SU-DHL-6 (cell line): ENCODE data around the gene NXN.
"Not testable (repeated sequence)": the region's sequence is repeated elsewhere in the genome, so short reads cannot be mapped to it uniquely, and the experiment has no call there.

Source experiments
- H2AFZ ChIP-seq: fragments of 200-600 bp; sonication (generic); 2 replicates; pipeline ENCODE4 v1.6.1; 2014; ENCODE audit warnings: low read depth, mild to moderate bottlenecking, moderate library complexity, mixed read lengths, antibody characterized with exemption, low read length; ENCODE audit not compliant: severe bottlenecking
- H3F3A ChIP-seq: fragments of 200-600 bp; shearing (Covaris generic); 2 replicates; pipeline ENCODE4 v1.6.0; 2016; ENCODE audit warnings: antibody characterized with exemption, mild to moderate bottlenecking; ENCODE audit not compliant: insufficient read depth
- H3K27ac ChIP-seq: fragments of 200-600 bp; sonication (generic); 2 replicates; pipeline ENCODE4 v1.5.1; 2016; ENCODE audit warnings: low read depth, mild to moderate bottlenecking, low read length, moderate library complexity, mixed read lengths
- H3K27me3 ChIP-seq: fragments of 200-600 bp; sonication (generic), shearing (Covaris generic); 2 replicates; pipeline ENCODE4 v1.6.0; 2014; ENCODE audit warnings: mild to moderate bottlenecking, low read length
- H3K36me3 ChIP-seq: fragments of 200-600 bp; sonication (generic); 2 replicates; pipeline ENCODE4 v1.6.1; 2014; ENCODE audit warnings: mild to moderate bottlenecking, low read length, mixed read lengths
- H3K4me2 ChIP-seq: fragments of 300-600, 200-600 bp; shearing (Covaris generic), sonication (generic); 2 replicates; pipeline ENCODE4 v1.6.0; 2014; ENCODE audit warnings: low read length, low read depth, mild to moderate bottlenecking; ENCODE audit not compliant: poor library complexity, severe bottlenecking
- H3K4me3 ChIP-seq: fragments of 200-600 bp; sonication (generic); 2 replicates; pipeline ENCODE4 v1.5.1; 2014; ENCODE audit warnings: antibody characterized with exemption, low read length, mild to moderate bottlenecking, mixed read lengths; ENCODE audit not compliant: insufficient read depth, poor library complexity, severe bottlenecking
- H3K79me2 ChIP-seq: fragments of 200-600 bp; sonication (generic); 2 replicates; pipeline ENCODE4 v1.6.1; 2014; ENCODE audit warnings: mild to moderate bottlenecking, low read length, moderate library complexity; ENCODE audit not compliant: insufficient read depth
- H3K9ac ChIP-seq: fragments of 200-600 bp; sonication (generic); 2 replicates; pipeline ENCODE4 v1.7.0; 2014; ENCODE audit warnings: mild to moderate bottlenecking, low read length
- H3K9me2 ChIP-seq: fragments of 200-600 bp; sonication (generic); replicated peaks from 2 replicates; pipeline ENCODE4 v1.6.1; 2014; ENCODE audit warnings: low read length; ENCODE audit not compliant: insufficient read depth
- H3K9me3 ChIP-seq: fragments of 200-600 bp; sonication (generic); 2 replicates; pipeline ENCODE4 v1.6.1; 2014; ENCODE audit warnings: low read length, mixed read lengths; ENCODE audit not compliant: insufficient read depth
- H4K20me1 ChIP-seq: fragments of 200-600 bp; sonication (generic); 2 replicates; pipeline ENCODE4 v1.6.1; 2014; ENCODE audit warnings: low read depth, mild to moderate bottlenecking, antibody characterized with exemption, low read length, moderate library complexity, mixed read lengths
- EZH2phosphoT487 ChIP-seq: fragments of 200-600 bp; sonication (generic), shearing (Covaris generic); conservative IDR thresholded peaks from 2 replicates; pipeline ENCODE4 v1.6.1; 2018; ENCODE audit warnings: mild to moderate bottlenecking, antibody characterized with exemption, low read length, moderate library complexity, mixed read lengths
- TF ChIP-seq, protein P1 (sequence below): fragments of 200-600 bp; sonication (generic); IDR thresholded peaks from one replicate; pipeline ENCODE4 v1.5.1; 2017; ENCODE audit warnings: antibody characterized with exemption, mild to moderate bottlenecking, low read length, moderate library complexity; ENCODE audit not compliant: insufficient read depth, poor library complexity, severe bottlenecking

The NXN gene

GRCh38 chr17:907725-908124 is 71.9 kb downstream of the NXN start:
- H3K9me2 ChIP-seq = no peaks in the 10 kb centered on the region
- H3K36me3 ChIP-seq = no peaks in the 10 kb centered on the region
- H3K4me3 ChIP-seq = no peak overlapping the region
- H3K9me3 ChIP-seq = no peaks in the 10 kb centered on the region
- H3K27ac ChIP-seq = no peak overlapping the region
- no peak overlapping the region for H3K9ac ChIP-seq
- no peaks in the 10 kb centered on the region for H4K20me1 ChIP-seq
- TF ChIP-seq, protein P1, sequence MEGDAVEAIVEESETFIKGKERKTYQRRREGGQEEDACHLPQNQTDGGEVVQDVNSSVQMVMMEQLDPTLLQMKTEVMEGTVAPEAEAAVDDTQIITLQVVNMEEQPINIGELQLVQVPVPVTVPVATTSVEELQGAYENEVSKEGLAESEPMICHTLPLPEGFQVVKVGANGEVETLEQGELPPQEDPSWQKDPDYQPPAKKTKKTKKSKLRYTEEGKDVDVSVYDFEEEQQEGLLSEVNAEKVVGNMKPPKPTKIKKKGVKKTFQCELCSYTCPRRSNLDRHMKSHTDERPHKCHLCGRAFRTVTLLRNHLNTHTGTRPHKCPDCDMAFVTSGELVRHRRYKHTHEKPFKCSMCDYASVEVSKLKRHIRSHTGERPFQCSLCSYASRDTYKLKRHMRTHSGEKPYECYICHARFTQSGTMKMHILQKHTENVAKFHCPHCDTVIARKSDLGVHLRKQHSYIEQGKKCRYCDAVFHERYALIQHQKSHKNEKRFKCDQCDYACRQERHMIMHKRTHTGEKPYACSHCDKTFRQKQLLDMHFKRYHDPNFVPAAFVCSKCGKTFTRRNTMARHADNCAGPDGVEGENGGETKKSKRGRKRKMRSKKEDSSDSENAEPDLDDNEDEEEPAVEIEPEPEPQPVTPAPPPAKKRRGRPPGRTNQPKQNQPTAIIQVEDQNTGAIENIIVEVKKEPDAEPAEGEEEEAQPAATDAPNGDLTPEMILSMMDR = no peak
- TF ChIP-seq EZH2phosphoT487 = no peak
- H3K27me3 ChIP-seq = no peaks in the 10 kb centered on the region
- H3K79me2 ChIP-seq = no peaks in the 10 kb centered on the region
- H2AFZ ChIP-seq = no peak overlapping the region
- no peaks in the 10 kb centered on the region for H3F3A ChIP-seq
- no peak overlapping the region for H3K4me2 ChIP-seq

DNA sequence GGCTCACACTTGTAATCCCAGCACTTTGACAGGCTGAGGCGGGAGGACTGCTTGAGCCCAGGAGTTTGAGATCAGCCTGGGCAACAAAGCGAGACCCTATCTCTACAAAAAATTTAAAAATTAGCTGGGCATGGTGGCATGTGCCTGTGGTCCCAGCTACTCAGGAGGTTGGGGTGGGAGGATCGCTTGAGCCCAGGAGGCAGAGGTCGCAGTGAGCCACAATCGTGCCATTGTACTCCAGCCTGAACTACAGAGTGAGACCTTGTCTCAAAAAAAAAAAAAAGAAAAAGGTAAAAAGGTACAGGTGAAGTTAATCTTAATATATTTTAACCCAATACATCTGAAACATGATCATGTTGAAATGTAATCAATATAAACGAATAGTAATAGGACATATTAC is 73.9 kb downstream of the NXN start:
- not testable (repeated sequence) for H3K9me2 ChIP-seq, H3F3A ChIP-seq, H3K79me2 ChIP-seq, H3K9ac ChIP-seq, H4K20me1 ChIP-seq, H2AFZ ChIP-seq, H3K4me3 ChIP-seq, H3K27ac ChIP-seq, H3K4me2 ChIP-seq, H3K9me3 ChIP-seq, H3K36me3 ChIP-seq, H3K27me3 ChIP-seq

- Histone ChIP-seq H3F3A (no peaks in the 10 kb centered on the region), H3K9ac (no peak overlapping the region), H3K9me2 (no peaks in the 10 kb centered on the region), H3K4me3 (no peak overlapping the region), H3K9me3 (no peaks in the 10 kb centered on the region), H3K27me3 (no peaks in the 10 kb centered on the region), H3K36me3 (no peaks in the 10 kb centered on the region), H2AFZ (no peak overlapping the region), H3K4me2 (no peak overlapping the region), H3K79me2 (no peaks in the 10 kb centered on the region), H3K27ac (no peak overlapping the region), H4K20me1 (no peaks in the 10 kb centered on the region)
- TF ChIP-seq EZH2phosphoT487 = no peak
- TF ChIP-seq, protein P1 = no peak
Measured at GRCh38 chr17:903691-904481, 75.7 kb downstream of the NXN start.

DNA sequence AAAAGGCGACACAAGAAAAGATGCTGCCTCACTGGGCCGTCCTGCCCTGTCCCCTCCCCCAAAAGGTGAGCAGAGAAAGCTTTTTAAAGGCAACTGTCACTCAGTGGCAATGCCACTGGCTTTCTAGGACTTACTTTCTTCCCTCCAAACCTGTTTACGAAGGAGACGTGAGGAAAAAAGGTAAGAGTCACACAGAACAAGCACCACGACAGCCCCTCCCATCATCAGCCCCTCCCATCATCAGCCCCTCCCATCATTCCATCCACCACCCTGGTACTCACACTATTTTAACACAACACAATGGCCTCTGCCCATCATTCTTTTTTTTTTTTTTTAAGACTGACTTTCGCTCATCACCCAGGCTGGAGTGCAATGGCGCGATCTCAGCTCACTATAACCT is 77.1 kb downstream of the NXN start:
- Histone ChIP-seq H3K4me2 (no peak overlapping the region), H3K9ac (no peak overlapping the region), H2AFZ (no peak overlapping the region), H4K20me1 (no peaks in the 10 kb centered on the region), H3K9me2 (no peaks in the 10 kb centered on the region), H3K79me2 (no peaks in the 10 kb centered on the region), H3K27ac (no peak overlapping the region), H3K36me3 (no peaks in the 10 kb centered on the region), H3K4me3 (no peak overlapping the region), H3F3A (no peaks in the 10 kb centered on the region), H3K9me3 (no peaks in the 10 kb centered on the region), H3K27me3 (no peaks in the 10 kb centered on the region)
- TF ChIP-seq, protein P1 = no peak
- TF ChIP-seq EZH2phosphoT487 = no peak
